H9 (cell line): ENCODE data around the gene PHF21B. TPM values are rescaled to one million over a fixed set of nuclear protein-coding genes. Genes with fewer than 3 reads are reported as not detected.

Source experiments
- DNase-seq: peaks from one replicate; pipeline ENCODE4 v3.0.0-alpha.2; 2017
- H2AFZ ChIP-seq: one replicate; pipeline ENCODE4 v1.6.1; 2013; ENCODE audit warnings: mild to moderate bottlenecking, low read length, control low read depth, moderate library complexity
- H2AK5ac ChIP-seq: 2 replicates; pipeline ENCODE4 v1.6.1; 2013; ENCODE audit warnings: low read length, control low read depth, mixed read lengths; ENCODE audit not compliant: insufficient read length
- H2BK120ac ChIP-seq: one replicate; pipeline ENCODE4 v1.6.1; 2013; ENCODE audit warnings: low read depth, mild to moderate bottlenecking, low read length, control low read depth, inconsistent platforms; ENCODE audit not compliant: poor library complexity, severe bottlenecking
- H2BK12ac ChIP-seq: 2 replicates; pipeline ENCODE4 v1.6.1; 2013; ENCODE audit warnings: low read length, control low read depth, mixed read lengths, low read depth; ENCODE audit not compliant: insufficient read length
- H2BK15ac ChIP-seq: 2 replicates; pipeline ENCODE4 v1.6.1; 2013; ENCODE audit warnings: low read depth, low read length, control low read depth
- H2BK20ac ChIP-seq: one replicate; pipeline ENCODE4 v1.6.1; 2013; ENCODE audit warnings: low read depth, mild to moderate bottlenecking, low read length, control low read depth, inconsistent platforms; ENCODE audit not compliant: poor library complexity, severe bottlenecking
- H2BK5ac ChIP-seq: 2 replicates; pipeline ENCODE4 v1.6.1; 2013; ENCODE audit warnings: low read length, control low read depth, mixed read lengths; ENCODE audit not compliant: insufficient read length
- H3K14ac ChIP-seq: 2 replicates; pipeline ENCODE4 v1.6.1; 2013; ENCODE audit warnings: low read length, control low read depth; ENCODE audit not compliant: insufficient read depth
- H3K18ac ChIP-seq: 2 replicates; pipeline ENCODE4 v1.6.1; 2013; ENCODE audit warnings: low read depth, mild to moderate bottlenecking, mixed read lengths, low read length, control low read depth; ENCODE audit not compliant: insufficient read length
- H3K23ac ChIP-seq: 2 replicates; pipeline ENCODE4 v1.6.1; 2013; ENCODE audit warnings: low read length, control low read depth, mixed read lengths, low read depth; ENCODE audit not compliant: insufficient read length
- H3K23me2 ChIP-seq: 2 replicates; pipeline ENCODE4 v1.6.1; 2013; ENCODE audit warnings: low read depth, mild to moderate bottlenecking, mixed read lengths, low read length, control low read depth; ENCODE audit not compliant: insufficient read length, poor library complexity, severe bottlenecking
- H3K27ac ChIP-seq: 2 replicates; pipeline ENCODE4 v1.5.1; 2013; ENCODE audit warnings: low read length, control low read depth, mixed read lengths, low read depth; ENCODE audit not compliant: insufficient read length
- H3K27me3 ChIP-seq: 2 replicates; pipeline ENCODE4 v1.6.1; 2013; ENCODE audit warnings: low read length, control low read depth, inconsistent platforms; ENCODE audit not compliant: insufficient read depth
- H3K4ac ChIP-seq: 2 replicates; pipeline ENCODE4 v1.6.1; 2013; ENCODE audit warnings: low read depth, mild to moderate bottlenecking, control low read depth, inconsistent platforms, low read length, moderate library complexity
- H3K4me1 ChIP-seq: 2 replicates; pipeline ENCODE4 v1.6.1; 2013; ENCODE audit warnings: low read length, control low read depth, inconsistent platforms; ENCODE audit not compliant: insufficient read depth
- H3K4me2 ChIP-seq: 2 replicates; pipeline ENCODE4 v1.6.1; 2013; ENCODE audit warnings: low read length, control low read depth, mixed read lengths; ENCODE audit not compliant: insufficient read length, insufficient read depth
- H3K56ac ChIP-seq: 2 replicates; pipeline ENCODE4 v1.6.1; 2013; ENCODE audit warnings: low read depth, mild to moderate bottlenecking, mixed read lengths, low read length, control low read depth; ENCODE audit not compliant: insufficient read length
- H3K79me1 ChIP-seq: 2 replicates; pipeline ENCODE4 v1.6.1; 2013; ENCODE audit warnings: low read depth, mild to moderate bottlenecking, moderate library complexity, low read length, control low read depth, inconsistent platforms; ENCODE audit not compliant: insufficient read depth, poor library complexity, severe bottlenecking
- H3K79me2 ChIP-seq: 2 replicates; pipeline ENCODE4 v1.6.1; 2013; ENCODE audit warnings: low read length, control low read depth, inconsistent platforms; ENCODE audit not compliant: insufficient read depth
- H3K9ac ChIP-seq: 2 replicates; pipeline ENCODE4 v1.6.1; 2013; ENCODE audit warnings: low read length, control low read depth, mixed read lengths; ENCODE audit not compliant: insufficient read length; ENCODE audit errors: extremely low read depth
- H3K9me3 ChIP-seq: one replicate; pipeline ENCODE4 v1.6.1; 2013; ENCODE audit warnings: low read depth, low read length, inconsistent platforms; ENCODE audit not compliant: control insufficient read depth
- H3T11ph ChIP-seq: one replicate; pipeline ENCODE4 v1.6.1; 2013; ENCODE audit warnings: mild to moderate bottlenecking, low read length, control low read depth, inconsistent platforms
- H4K20me1 ChIP-seq: one replicate; pipeline ENCODE4 v1.6.1; 2013; ENCODE audit not compliant: control insufficient read depth, insufficient read length, insufficient read depth
- H4K5ac ChIP-seq: 2 replicates; pipeline ENCODE4 v1.6.1; 2013; ENCODE audit warnings: low read depth, mild to moderate bottlenecking, mixed read lengths, low read length, control low read depth; ENCODE audit not compliant: insufficient read length
- H4K8ac ChIP-seq: replicated peaks from 2 replicates; pipeline ENCODE4 v1.6.1; 2013; ENCODE audit warnings: low read length, control low read depth, mixed read lengths, low read depth; ENCODE audit not compliant: insufficient read length
- H4K91ac ChIP-seq: 2 replicates; pipeline ENCODE4 v1.6.1; 2013; ENCODE audit warnings: low read depth, mild to moderate bottlenecking, moderate library complexity, mixed read lengths, low read length, control low read depth; ENCODE audit not compliant: insufficient read length
- H3K27ac Mint-ChIP-seq, 3 experiments: 2 replicates in 2 of 3; 3 replicates in 1 of 3; pipeline ENCODE4 v1.8.0; 2020 to 2021; ENCODE audit warnings: mixed read lengths in 3 of 3, mild to moderate bottlenecking in 1 of 3, moderate library complexity in 1 of 3
- H3K27me3 Mint-ChIP-seq: 2 replicates; pipeline ENCODE4 v1.8.0; 2021; ENCODE audit warnings: low read depth, mild to moderate bottlenecking, moderate library complexity, mixed read lengths
- H3K36me3 Mint-ChIP-seq, 3 experiments: 2 replicates in 2 of 3; 3 replicates in 1 of 3; pipeline ENCODE4 v1.8.0; 2020 to 2021; ENCODE audit warnings: low read depth in 3 of 3, mixed read lengths in 3 of 3; ENCODE audit not compliant: insufficient read depth in 1 of 3
- H3K4me1 Mint-ChIP-seq, 2 experiments: 2 replicates each; pipeline ENCODE4 v1.8.0; 2020; ENCODE audit warnings: mixed read lengths in 2 of 2
- H3K4me3 Mint-ChIP-seq, 2 experiments: 2 replicates in 1 of 2; 3 replicates in 1 of 2; pipeline ENCODE4 v1.8.0; 2020 to 2021; ENCODE audit warnings: mild to moderate bottlenecking in 2 of 2, mixed read lengths in 2 of 2, moderate library complexity in 1 of 2
- H3K9me3 Mint-ChIP-seq, 2 experiments: 2 replicates in 1 of 2; 3 replicates in 1 of 2; pipeline ENCODE4 v1.8.0; 2020; ENCODE audit warnings: mild to moderate bottlenecking in 2 of 2, mixed read lengths in 2 of 2, moderate library complexity in 1 of 2
- CTCF ChIP-seq: fragments of 200-600 bp; sonication (generic); conservative IDR thresholded peaks from 3 replicates; pipeline ENCODE4 v1.8.0; 2021; ENCODE audit warnings: antibody characterized with exemption, mild to moderate bottlenecking
- WGBS: extraction: QIAGEN DNeasy Blood & Tissue Kit; methylation state at CpG from one replicate; pipeline ENCODE4 v1.1.7; 2013; ENCODE audit warnings: missing lambda C conversion rate, low lambda C conversion rate, mixed read lengths; ENCODE audit not compliant: insufficient read length; ENCODE audit errors: extremely low coverage; 5-methylcytosine and 5-hydroxymethylcytosine counted together
- total RNA-seq: library from RNA; stranded (reverse); gene quantifications from 2 replicates; pipeline ENCODE4 v1.2.1, GENCODE V29; 2021

PHF21B gene
- total RNA-seq, 1 experiment from 2014 or later = 60.3 TPM

GRCh38 chr22:44838316-44839016 lies 171.3 kb downstream of the PHF21B start:
- no peaks in the 10 kb centered on the region for H3K23me2 ChIP-seq
- H3K4ac ChIP-seq = no peak overlapping the region
- H3K79me2 ChIP-seq = no peaks in the 10 kb centered on the region
- no peak for DNase-seq
- Mint-ChIP-seq H3K27ac (no peak overlapping the region), H3K36me3 (peaks cover 20 to 33% (median 29%) of the 10 kb centered on the region in 3 experiments), H3K4me3 (no peak overlapping the region), H3K27me3 (no peaks in the 10 kb centered on the region; the same call in 1 of the 2 replicates), H3K4me1 (peaks cover 23 to 25% of the 10 kb centered on the region in 2 experiments), H3K9me3 (peaks cover 12 to 13% of the 10 kb centered on the region in 2 experiments)
- no peak overlapping the region for H3K23ac ChIP-seq
- no peak overlapping the region for H2BK15ac ChIP-seq
- no peak overlapping the region for H4K8ac ChIP-seq
- H2BK20ac ChIP-seq = no peak overlapping the region
- H2BK120ac ChIP-seq = no peak overlapping the region
- no peak overlapping the region for H3K56ac ChIP-seq
- H3K79me1 ChIP-seq = no peaks in the 10 kb centered on the region
- H2AFZ ChIP-seq = no peak overlapping the region
- peaks cover 2% of the 10 kb centered on the region for H4K20me1 ChIP-seq
- H3K9me3 ChIP-seq = no peaks in the 10 kb centered on the region
- no peak overlapping the region for H2BK5ac ChIP-seq
- H3K4me1 ChIP-seq = no peaks in the 10 kb centered on the region; the same call in 1 of the 2 replicates
- no peak overlapping the region for H2BK12ac ChIP-seq
- H3K4me2 ChIP-seq = no peak overlapping the region
- H3K14ac ChIP-seq = no peak overlapping the region
- no peak for TF ChIP-seq CTCF
- H4K5ac ChIP-seq = no peak overlapping the region
- no peak overlapping the region for H3T11ph ChIP-seq
- H3K18ac ChIP-seq = no peak overlapping the region
- H3K9ac ChIP-seq = no peak overlapping the region
- no peaks in the 10 kb centered on the region for H3K27me3 ChIP-seq
- H2AK5ac ChIP-seq = no peak overlapping the region
- H3K27ac ChIP-seq = no peak overlapping the region
- WGBS = no CpG with 5 or more reads among the region's 16 CpGs
- no peak overlapping the region for H4K91ac ChIP-seq
